GM19468 (cell line): ENCODE results near the gene STK32B.

ENCODE experiments used
- ATAC-seq: cut with Tn5 transposase; IDR thresholded peaks from one replicate; pipeline ENCODE4 v1.9.1; 2021; ENCODE audit warnings: mild to moderate bottlenecking, moderate library complexity, moderate number of reproducible peaks; ENCODE audit not compliant: unreplicated experiment; ENCODE audit errors: extremely low read depth

Gene STK32B

GRCh38 chr4:5118994-5119835, 67.9 kb downstream of the STK32B start:
- no peak for ATAC-seq

- no peak for ATAC-seq
Measured at GRCh38 chr4:5120067-5120466, 68.8 kb downstream of the STK32B start.

- ATAC-seq: no peak
Measured at GRCh38 chr4:5120468-5120867, 69.2 kb downstream of the STK32B start.

DNA sequence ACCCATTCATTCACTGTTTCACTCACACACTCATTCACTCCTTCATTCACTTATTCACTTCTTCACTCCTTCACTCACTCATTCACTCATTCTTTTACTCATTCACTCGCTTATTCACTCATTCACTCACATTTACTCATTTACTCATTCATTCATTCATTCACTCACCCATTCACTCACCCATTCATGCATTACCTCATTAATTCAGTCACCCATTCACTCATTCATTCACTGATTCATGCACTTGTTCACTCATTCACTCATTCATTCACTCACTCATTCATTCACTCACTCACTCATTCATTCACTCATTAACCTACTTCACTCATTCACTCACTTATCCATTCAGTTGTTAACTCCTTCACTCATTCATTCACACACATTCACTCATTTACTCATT, 70.8 kb downstream of the STK32B start:
- no peak for ATAC-seq

- ATAC-seq: no peak
Measured at GRCh38 chr4:5124876-5125275, 73.6 kb downstream of the STK32B start.

DNA sequence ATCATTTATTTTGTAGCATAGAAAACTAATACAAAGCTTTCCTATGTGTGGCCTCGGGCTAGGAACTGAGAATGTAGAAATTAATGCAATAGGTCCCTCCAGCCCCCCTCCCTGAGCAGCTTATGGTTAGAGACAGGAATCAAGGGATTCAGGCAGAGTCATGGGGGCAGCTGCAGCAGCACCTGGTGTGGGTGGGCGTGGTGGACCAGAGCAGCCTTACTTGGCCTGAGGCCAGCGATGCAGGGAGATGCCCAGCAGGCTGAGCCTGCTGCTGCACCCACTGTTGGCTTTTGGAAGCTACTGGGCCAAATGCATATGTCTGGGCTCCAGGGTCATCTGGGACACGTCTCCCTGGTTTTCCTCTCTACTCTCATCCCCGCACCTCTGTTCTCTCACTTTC, 74.0 kb downstream of the STK32B start:
- no peak for ATAC-seq

DNA sequence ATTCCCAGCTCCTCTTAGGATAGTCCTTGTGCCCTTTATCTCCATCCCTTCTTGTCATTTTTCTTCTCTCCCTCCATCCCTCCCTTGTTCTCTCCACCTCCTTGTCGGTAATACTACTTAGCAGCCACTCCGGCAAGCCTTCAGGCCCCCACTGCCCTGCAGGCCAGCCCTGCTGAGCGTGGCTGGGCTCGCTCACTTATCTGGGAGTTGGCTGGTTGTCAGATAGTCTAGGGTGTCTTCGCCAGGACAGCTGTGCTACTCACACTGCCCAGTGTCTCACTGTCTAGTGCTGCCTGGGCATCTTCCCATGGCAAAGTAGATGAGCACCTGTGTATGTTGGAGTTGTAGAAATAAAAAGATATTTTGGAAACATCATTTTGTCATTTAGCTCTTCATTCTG, 75.0 kb downstream of the STK32B start:
- no peak for ATAC-seq

GRCh38 chr4:5126857-5127256, 75.6 kb downstream of the STK32B start:
- no peak for ATAC-seq

- no peak for ATAC-seq
Measured at GRCh38 chr4:5127556-5127955, 76.3 kb downstream of the STK32B start.

DNA sequence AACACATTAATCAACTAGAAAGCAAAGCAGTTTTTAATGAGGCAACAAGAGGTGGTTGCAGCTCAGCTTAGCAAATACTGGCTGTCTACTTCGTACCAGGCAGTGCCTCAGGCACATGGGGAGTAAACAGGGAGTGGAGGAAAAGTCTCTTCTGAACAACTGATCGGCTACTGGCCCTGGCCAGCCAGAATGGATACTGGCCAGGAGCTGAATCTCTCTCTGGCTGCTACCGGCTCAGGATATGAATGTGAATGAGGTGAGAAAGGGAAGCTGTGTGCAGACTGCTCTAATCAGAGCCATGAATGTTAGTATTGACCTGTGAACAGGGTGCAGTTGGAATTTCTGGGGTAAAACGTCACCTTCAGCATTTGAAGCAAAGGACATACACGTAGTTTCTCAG, 77.3 kb downstream of the STK32B start:
- no peak for ATAC-seq

DNA sequence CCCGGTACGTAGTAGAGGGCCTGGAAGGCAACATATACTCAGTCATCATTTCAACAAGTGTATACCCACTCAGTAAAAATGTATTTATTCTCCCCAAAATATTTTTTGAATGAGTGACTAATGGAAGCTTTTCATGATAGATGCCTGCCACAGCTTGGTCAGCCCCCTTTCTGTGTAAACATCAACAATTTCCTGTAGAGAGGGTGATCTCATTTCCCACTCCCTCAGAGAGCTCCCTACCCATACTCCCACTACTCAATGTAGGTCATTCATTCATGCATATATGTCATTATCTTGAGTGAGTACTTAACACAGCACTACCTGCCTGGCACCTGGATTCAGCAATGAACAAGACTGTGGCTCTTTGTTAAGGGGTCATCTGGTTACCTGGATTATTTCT, 81.9 kb downstream of the STK32B start:
- ATAC-seq: no peak

DNA sequence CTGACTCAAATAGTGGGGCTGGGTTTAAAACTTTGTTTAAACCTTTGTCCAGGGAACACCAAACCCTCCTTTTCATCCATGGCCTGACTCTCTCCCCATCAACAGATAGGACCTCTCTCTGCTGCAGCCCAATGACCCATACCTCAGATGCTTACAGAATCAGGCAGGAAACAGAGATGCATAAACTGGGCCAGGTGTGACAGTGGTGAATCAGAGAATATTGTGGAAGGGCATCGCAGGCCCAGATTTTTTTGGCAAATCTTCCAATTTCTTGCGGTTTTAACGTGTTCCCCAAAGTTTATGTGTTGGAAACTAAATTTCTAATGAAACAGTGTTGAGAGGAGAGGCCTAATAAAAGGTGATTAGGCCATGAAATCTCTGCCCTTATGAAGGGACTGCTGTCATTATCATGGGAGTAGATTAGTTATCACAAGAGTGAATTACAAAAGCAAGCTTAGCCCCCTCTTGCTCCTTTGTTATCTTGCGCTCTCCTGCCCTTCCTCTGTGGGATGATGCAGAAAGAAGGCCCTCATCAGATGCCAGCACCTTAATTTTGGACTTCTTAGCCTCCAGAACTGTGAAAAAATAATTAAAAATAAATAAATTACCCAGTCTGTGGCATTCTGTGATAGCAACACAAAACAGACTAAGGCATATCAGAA, 82.8 kb downstream of the STK32B start:
- no peak for ATAC-seq

GRCh38 chr4:5134620-5135019, 83.3 kb downstream of the STK32B start:
- ATAC-seq: no peak

GRCh38 chr4:5137226-5137625, 85.9 kb downstream of the STK32B start:
- ATAC-seq: no peak

- ATAC-seq: no peak
Measured at GRCh38 chr4:5137927-5138326, 86.6 kb downstream of the STK32B start.

DNA sequence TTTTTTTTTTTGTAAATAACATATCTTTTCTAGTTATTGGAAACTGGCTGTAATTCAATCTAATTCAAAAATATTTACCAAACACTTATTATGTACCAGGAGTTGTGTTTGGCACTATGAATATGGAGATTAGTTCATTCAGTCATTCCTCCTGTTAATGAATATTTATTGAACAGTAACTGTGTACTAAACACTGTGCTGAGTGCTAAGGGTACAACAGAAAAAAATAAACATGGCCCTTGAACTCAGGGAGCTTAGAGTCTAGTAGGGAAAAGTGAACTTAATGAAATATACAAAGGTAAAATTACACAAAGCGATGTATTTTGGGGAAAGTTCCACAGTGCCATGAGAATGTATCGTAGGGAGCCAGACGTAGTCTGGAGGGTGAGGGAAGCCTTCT, 87.1 kb downstream of the STK32B start:
- ATAC-seq: no peak

- no peak for ATAC-seq
Measured at GRCh38 chr4:5139141-5139540, 87.9 kb downstream of the STK32B start.

GRCh38 chr4:5141802-5142201, 90.5 kb downstream of the STK32B start:
- no peak for ATAC-seq

- ATAC-seq: no peak
Measured at GRCh38 chr4:5142726-5143125, 91.4 kb downstream of the STK32B start.

GRCh38 chr4:5143306-5143861, 92.1 kb downstream of the STK32B start:
- no peak for ATAC-seq

DNA sequence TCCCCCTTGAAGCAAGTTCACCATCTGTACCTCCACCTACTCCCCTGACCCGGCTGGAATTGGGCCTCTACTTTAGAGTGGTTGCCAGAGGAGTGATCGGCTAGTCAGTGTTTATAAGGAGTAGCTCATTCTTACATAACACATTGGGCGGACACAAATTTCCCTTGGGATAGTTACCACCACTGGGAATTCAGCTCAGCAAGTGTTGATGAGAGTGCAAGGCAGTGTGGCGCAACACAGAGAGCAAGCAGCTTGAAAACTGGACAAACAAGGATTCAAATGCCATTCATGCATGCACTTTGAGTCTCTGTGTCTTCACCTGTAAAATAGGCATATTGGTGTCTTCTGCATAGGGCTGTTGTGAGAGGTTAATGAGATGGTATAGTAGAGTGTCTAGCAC, 92.7 kb downstream of the STK32B start:
- ATAC-seq: no peak

DNA sequence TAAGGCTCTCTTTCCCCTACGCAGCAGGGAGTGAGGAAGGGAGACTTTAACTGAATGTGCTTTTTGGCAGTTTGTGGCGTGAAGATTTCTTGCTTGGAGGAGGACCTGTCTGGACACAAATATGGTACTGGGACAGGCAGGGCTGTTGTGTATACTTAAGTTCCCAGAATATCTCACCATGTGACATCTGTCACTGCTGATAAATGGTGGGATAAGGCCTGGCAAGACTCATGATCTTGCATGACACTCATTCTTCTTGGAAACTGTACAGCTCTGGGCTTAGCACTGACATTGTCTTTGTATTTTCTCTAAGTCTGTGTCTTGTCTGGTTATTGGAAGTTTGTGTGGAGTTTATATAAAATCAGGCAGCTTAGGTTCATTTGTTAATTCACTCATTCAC, 93.1 kb downstream of the STK32B start:
- ATAC-seq: no peak
